Esophagus squamous epithelium (tissue), 4 donors: ENCODE measurements around the gene BRIP1.

ENCODE experiments used
- CTCF ChIP-seq, 6 experiments: fragments of 450-650 bp in 4 of 6; fragments of 200-600 bp in 2 of 6; sonication (generic) in 2 of 6; IDR thresholded peaks; one replicate each; pipeline ENCODE4 v1.5.1; 2016 to 2019; ENCODE audit warnings: antibody characterized with exemption in 6 of 6, mild to moderate bottlenecking in 4 of 6, moderate library complexity in 4 of 6
- POLR2A ChIP-seq, 4 donors: fragments of 450-650 bp; IDR thresholded peaks; one replicate each; pipeline ENCODE4 v1.6.1; 2017; ENCODE audit warnings: antibody characterized with exemption in 4 of 4, mild to moderate bottlenecking in 4 of 4, moderate library complexity in 3 of 4

- TF ChIP-seq CTCF (IDR thresholded peaks at IDR 0.05) = no peak
- TF ChIP-seq POLR2A (IDR thresholded peaks at IDR 0.05) = no peak
Measured at GRCh38 chr17:61786088-61786487, 77.2 kb downstream of the BRIP1 start.
